KMS-11 (cell line): ENCODE measurements around the gene CKM.

Experiments
- H2AFZ ChIP-seq: fragments of 200-600 bp; sonication (generic); 2 replicates; pipeline ENCODE4 v1.6.1; 2016; ENCODE audit warnings: antibody characterized with exemption, mixed run types, low read depth
- H3K27ac ChIP-seq: fragments of 200-600 bp; sonication (generic); 2 replicates; pipeline ENCODE4 v1.6.1; 2016; ENCODE audit warnings: mild to moderate bottlenecking, mixed run types
- H3K27me3 ChIP-seq: fragments of 200-600 bp; sonication (generic); 2 replicates; pipeline ENCODE4 v1.6.1; 2017; ENCODE audit warnings: mild to moderate bottlenecking, low read depth, mixed run types, moderate library complexity; ENCODE audit not compliant: insufficient read depth
- H3K36me3 ChIP-seq: fragments of 200-600 bp; sonication (generic); 2 replicates; pipeline ENCODE4 v1.6.1; 2017; ENCODE audit warnings: mild to moderate bottlenecking, mixed run types; ENCODE audit not compliant: insufficient read depth
- H3K4me1 ChIP-seq: fragments of 200-600 bp; sonication (generic); 2 replicates; pipeline ENCODE4 v1.6.1; 2016; ENCODE audit warnings: mild to moderate bottlenecking, low read depth, mixed run types; ENCODE audit not compliant: poor library complexity, severe bottlenecking
- H3K4me2 ChIP-seq: fragments of 200-600 bp; sonication (generic); 2 replicates; pipeline ENCODE4 v1.7.0; 2016; ENCODE audit warnings: mild to moderate bottlenecking, mixed run types
- H3K4me3 ChIP-seq: fragments of 200-600 bp; sonication (generic); IDR thresholded peaks from 2 replicates; pipeline ENCODE4 v1.6.1; 2017; ENCODE audit warnings: low read depth, low read length, mixed read lengths; ENCODE audit not compliant: insufficient read depth
- H3K79me2 ChIP-seq: fragments of 200-600 bp; sonication (generic); 2 replicates; pipeline ENCODE4 v1.6.1; 2016; ENCODE audit warnings: low read depth, mixed run types; ENCODE audit not compliant: insufficient read depth
- H3K9ac ChIP-seq: fragments of 200-600 bp; sonication (generic); 2 replicates; pipeline ENCODE4 v1.6.1; 2016; ENCODE audit warnings: mild to moderate bottlenecking, mixed run types
- H4K20me1 ChIP-seq: fragments of 200-600 bp; sonication (generic); 2 replicates; pipeline ENCODE4 v1.6.1; 2016; ENCODE audit warnings: mild to moderate bottlenecking, mixed run types; ENCODE audit not compliant: insufficient read depth
- TF ChIP-seq, protein P1 (sequence below): fragments of 200-600 bp; sonication (generic); conservative IDR thresholded peaks from 2 replicates; pipeline ENCODE4 v1.6.1; 2017; ENCODE audit warnings: low read depth, mild to moderate bottlenecking, antibody characterized with exemption, low read length, moderate library complexity, mixed read lengths

The CKM gene

DNA sequence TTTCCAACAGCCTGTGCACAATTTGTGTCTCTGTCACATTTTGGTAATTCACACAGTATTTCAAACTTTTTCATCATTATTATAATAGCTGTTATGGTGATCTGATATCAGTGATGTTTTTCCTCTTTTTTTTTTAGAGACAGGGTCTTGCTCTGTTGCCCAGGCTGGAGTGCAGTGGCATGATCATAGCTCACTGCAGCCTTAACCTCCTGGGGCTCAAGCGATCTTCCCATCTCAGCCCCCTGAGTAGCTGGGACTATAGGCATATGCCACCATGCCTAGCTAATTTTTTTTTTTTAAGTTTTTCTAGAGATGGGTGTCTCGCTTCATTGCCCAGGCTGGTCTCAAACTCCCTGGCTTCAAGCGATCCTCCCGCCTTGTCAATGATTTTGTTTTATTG lies 65.8 kb downstream of the CKM start:
- peaks cover 10% of the 10 kb centered on the region; the same call in 1 of the 2 replicates for H3K79me2 ChIP-seq

More for the DNA sequence above, 65.8 kb downstream of the CKM start:
- peaks cover 20% of the 10 kb centered on the region for H3K4me1 ChIP-seq
- H4K20me1 ChIP-seq = no peaks in the 10 kb centered on the region
- TF ChIP-seq, protein P1, sequence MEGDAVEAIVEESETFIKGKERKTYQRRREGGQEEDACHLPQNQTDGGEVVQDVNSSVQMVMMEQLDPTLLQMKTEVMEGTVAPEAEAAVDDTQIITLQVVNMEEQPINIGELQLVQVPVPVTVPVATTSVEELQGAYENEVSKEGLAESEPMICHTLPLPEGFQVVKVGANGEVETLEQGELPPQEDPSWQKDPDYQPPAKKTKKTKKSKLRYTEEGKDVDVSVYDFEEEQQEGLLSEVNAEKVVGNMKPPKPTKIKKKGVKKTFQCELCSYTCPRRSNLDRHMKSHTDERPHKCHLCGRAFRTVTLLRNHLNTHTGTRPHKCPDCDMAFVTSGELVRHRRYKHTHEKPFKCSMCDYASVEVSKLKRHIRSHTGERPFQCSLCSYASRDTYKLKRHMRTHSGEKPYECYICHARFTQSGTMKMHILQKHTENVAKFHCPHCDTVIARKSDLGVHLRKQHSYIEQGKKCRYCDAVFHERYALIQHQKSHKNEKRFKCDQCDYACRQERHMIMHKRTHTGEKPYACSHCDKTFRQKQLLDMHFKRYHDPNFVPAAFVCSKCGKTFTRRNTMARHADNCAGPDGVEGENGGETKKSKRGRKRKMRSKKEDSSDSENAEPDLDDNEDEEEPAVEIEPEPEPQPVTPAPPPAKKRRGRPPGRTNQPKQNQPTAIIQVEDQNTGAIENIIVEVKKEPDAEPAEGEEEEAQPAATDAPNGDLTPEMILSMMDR = no peak
- no peak overlapping the region for H3K4me2 ChIP-seq
- no peak overlapping the region for H3K9ac ChIP-seq
- no peaks in the 10 kb centered on the region for H3K27me3 ChIP-seq
- H3K27ac ChIP-seq = no peak overlapping the region
- H3K36me3 ChIP-seq = no peaks in the 10 kb centered on the region
- H2AFZ ChIP-seq = no peak overlapping the region
- no peak overlapping the region for H3K4me3 ChIP-seq
